EL (cell line): ENCODE data around the gene TMEM181.
"Not testable (repeated sequence)": the region's sequence is repeated elsewhere in the genome, so short reads cannot be mapped to it uniquely, and the experiment has no call there.

Experiments used
- DNase-seq: peaks from one replicate; pipeline ENCODE4 v3.0.0-alpha.2; 2016

The TMEM181 gene

DNA sequence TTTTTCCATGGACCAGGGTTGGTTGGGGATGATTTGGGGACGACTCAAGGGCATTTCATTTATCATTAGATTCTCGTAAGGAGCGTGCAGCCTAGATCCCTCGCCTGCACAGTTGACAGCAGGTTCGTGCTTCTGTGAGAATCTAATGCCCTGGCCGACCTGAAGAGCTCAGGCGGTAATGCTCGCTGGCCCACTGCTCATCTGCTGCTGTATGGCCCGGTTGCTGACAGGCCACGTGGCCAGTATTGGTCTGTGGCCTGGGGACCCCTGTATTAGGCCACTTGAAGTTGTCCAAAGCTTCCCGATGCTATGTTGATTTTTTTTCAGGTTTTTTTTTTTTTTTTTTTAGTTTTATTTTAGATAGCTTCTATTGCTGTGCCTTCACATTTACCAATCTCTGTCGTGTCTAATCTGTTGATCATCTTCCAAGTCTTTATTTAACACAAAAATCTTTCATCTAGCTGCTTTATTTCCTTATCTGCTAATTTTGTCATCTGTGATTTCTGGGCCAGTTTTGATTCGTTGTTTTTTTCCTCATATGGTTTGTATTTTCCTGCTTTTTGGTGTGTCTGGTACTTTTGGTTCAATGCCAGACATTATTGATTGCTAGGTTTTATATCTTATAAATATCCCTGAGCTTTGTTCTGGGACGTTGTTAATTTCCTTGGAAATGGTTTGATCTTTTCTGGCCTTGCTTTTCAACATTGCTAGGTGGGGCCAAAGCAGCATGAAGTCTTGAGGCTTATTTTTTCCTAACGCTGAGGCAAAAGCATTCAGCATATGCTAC, 43.6 kb downstream of the TMEM181 start:
- DNase-seq: no peak

DNA sequence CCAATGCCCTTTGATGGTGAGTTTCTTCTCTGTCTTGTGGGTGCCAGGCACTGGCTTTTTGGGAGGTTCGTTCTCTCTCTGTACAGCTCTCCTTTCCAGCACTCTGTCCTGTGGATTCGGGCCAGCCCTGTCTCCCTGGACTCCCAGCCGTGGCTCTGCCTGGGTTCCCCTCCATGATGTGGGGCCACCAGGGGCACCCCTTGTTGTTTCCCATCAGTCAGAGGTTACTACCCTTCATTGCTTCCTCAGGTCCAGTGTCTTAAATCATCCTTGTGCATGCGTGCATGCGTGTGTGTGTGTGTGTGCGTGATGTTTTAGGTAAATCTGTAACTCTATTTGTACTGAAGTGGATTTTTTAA, 44.1 kb downstream of the TMEM181 start:
- no peak for DNase-seq

DNA sequence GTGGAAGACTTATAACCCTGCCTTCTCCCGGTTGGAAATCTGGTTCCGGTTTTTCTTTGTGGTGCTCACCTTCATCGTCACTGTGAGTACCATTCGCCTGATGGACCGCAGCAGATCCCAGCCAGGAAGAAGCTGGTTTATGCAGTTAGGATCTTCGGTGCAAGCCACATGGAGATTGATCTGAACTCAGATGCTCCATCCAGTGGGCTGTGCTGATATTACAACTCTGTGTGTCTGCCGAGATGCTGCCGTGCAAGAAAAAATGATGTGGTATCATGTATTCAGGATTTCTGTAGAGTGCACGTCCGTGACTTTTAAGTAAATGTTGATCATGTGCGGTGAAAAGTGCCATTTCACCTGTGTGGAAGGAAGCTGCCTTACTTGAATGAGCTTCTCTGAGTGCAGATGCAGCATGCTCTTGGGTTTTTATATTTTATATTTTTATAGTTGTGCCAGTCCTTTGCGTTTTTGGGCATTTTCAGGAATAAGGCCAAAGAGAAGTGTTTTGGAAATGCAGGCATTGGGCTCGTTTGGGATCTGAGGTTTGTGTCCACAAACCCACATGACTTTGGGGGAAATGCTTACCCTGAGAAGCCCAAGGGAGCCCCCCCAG, 45.5 kb downstream of the TMEM181 start:
- peak; percentile 64 for DNase-seq

DNA sequence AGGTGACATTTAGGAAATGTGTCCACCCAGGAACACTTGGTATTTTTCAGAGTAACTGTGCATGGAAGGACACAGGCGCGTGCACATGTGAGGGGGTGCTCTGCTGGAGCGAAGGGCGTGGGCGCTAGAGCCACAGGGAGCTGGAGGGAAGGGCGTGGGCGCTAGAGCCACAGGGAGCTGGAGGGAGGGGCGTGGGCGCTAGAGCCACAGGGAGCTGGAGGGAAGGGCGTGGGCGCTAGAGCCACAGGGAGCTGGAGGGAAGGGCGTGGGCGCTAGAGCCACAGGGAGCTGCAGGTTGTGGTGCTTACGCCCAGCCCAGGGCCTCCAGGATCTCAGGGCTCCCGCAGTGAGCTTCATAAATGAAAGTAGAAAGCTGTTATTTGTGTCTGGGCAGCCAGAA, 46.1 kb downstream of the TMEM181 start:
- not testable (repeated sequence) for DNase-seq

DNA sequence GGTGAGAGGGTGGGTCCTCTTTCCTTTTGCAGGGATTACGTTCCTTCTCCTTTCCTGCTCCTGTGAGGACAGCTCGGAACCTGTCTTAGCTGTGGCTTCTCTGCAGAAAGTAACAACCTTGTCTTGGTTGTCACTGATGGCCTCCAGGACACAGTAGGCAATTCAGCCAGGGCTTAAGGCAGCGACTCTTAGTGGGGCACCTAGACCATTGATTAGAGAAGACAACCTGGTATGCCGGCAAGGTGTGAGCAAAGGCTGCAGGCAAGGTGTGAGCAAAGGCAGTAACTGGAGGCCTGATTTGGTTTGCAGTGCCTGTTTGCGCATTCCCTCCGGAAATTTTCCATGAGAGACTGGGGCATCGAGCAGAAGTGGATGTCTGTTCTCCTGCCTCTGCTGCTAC, 47.0 kb downstream of the TMEM181 start:
- DNase-seq: no peak

DNA sequence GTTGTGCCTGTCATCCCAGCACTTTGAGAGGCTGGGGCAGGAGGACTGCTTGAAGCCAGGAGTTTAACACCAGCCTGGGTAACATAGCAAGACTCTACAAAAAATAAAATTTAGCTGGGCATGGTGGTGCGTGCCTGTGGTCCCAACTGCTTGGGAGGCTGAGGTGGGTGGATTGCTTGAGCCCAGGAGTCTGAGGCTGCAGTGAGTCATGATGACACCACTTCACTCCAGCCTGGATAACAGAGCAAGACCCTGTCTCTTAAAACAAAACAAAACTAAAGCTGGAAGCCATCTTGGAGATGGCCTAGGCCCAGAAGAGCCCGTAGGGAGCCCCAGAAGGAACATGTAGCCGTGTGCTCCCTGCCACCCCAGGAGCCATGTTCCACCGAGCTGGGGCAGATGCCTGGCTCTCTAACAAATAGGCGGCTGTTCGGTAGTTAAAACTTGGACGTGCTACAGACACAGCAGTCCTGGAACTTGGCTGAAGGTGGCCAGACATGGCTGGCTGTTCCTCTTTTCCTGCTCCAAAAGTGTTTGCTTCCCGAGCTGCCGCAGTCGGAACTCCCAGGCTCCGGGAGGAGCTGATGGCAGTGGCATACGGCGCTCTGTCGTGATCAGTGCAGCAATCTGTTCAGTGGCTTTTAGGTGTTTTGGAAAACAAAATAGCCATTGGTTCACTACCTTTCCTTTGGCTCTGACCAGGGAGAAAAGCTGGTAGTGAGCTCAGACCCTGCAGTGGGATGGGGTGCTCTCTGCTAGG, 47.7 kb downstream of the TMEM181 start:
- peak; percentile 29 for DNase-seq

DNA sequence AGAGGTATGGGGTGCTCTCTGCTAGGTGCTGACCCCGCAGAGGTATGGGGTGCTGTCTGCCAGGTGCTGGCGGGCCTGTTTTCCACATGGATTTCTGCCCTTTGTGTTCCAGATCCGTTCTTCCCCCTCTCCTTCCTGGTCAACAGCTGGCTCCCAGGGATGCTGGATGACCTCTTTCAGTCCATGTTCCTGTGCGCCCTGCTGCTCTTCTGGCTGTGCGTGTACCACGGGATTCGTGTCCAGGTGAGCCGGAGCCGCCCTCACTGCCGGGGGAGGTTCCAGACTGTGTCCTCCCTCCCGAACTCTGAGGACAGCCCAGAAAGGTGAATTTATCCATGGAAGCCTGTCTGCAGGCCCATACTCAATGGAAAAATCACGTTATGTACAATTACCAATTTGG, 48.3 kb downstream of the TMEM181 start:
- DNase-seq: no peak

DNA sequence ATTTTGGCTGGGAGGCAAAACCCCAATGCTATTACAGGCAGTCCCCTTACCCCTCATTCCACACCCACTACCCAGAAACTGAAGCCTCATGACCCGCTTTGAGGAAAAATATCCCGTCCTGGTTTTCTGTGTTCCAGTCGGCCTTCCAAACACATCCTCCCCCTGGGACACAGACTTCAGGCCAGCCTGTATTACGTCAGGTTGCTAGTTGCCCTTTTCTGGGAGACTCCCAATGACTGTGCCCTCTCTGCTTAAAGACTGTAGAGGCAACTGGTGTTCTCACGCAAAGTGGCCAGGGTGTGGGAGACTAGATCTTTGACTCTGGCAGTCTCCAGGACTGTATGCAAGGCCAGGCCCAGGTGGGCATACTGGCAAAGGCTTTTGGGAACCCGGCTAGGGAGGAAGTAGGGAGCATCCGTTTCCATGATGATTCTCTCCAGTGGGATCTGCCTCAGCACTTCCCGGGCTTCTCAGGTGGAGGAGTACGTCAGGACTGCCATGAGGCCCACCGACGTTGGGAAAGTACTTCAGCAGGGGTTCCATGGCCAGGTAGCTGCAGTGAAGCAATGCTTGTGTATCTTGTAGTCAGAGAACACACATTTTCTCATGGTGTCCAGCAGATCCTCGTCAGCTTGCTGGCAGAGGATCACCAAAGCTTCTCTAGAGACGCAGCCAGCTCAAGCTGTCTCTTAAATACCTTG, 49.7 kb downstream of the TMEM181 start:
- DNase-seq: no peak

DNA sequence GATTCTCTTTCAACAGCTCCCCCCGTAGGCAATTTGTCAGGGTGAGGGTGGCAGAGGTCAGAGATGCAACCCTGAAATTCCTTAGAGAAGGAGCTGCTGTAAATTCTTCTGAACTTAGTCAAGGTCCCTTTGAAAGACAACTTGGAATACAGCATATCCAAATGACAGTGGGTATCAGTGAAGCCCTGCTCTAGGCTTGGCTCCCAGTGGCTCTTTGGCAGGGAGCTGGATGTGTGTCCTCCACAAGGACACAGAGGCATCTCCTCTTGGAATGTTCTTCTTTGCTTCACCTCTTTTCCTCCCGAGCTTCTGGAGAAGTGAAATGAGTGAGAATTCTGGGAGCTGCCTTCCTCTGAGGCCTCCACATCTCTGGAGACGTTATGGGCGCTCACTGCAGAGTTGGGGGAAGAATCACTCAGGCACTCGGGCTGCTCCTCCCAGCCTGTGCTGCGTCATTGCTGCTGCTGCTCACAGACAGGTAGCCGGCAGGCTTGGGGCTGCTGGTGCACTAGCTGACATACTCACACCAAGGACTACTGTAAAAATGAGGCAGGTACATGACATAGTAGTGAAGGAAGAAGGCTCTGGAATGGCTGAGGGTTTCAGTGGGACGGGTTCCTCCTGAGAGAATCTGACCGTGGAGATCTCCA, 50.6 kb downstream of the TMEM181 start:
- peak; percentile 12 for DNase-seq

DNA sequence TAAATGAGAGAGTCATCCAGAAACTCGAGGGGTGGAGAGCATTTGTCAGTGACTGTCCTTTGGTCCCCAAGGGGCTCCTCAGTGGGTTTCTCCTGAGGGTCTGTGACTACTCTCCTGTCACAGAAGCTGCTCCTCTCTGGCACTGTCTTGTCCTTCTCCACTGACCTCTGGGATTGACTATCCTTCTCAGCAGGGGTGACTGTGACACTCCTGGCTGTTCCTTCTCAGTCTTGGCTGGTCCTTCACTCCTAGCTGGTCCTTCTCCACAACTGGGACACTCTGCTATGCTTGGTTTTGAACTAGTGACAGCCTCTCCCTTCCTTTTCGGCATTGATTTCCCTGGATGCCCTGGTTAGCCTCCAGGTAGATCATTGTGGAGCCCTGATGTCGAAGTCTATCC, 51.1 kb downstream of the TMEM181 start:
- DNase-seq: no peak

DNA sequence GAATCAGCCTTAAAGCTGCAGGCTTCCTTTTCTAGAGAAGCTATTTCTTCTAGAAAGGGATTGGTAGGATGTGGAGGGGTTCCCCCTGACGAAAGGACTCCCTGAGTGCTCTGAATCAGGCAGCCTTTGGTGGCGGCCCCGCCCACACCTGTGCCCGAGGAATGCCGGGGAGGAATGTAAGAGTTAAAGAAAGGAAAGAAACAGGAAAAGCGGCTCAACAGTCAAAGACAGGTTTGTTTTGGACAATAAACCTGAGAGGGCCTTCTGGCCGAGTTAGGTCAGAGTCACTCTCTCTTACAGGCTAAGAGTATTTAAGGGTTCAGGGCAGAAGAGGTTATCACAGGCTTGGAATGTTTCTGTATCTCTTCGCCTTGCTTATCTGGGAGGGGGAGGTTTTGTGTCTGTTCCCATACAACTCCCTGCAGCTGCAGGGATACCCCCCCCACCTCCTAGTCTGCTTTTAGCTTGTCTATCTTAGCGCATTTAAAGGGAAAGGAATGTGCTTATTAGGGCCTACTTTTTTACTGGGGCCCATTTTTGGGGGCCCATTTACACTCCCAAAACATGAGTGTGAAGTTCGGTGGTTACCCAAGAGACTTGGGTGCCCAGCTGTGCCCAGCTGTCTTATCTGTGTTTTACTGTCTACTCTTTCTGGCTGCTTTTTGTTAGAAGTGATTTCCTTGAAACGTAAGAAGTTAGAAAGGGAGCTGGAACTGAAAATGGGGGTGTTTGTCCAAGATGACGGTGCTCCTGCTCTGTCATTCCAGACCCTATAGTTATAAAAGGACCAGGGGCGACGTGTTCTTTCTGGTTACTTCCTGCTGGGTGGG, 51.9 kb downstream of the TMEM181 start:
- DNase-seq: no peak

DNA sequence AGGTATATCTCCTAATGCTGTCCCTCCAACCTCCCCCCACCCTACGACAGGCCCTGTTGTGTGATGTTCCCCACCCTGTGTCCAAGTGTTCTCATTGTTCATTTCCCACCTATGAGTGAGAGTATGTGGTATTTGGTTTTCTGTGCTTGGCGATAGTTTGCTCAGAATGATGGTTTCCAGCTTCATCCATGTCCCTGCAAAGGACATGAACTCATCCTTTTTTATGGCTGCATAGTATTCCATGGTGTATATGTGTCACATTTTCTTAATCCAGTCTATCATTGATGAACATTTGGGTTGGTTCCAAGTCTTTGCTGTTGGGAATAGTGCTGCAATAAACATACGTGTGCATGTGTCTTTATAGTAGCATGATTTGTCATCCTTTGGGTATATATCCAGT, 54.7 kb downstream of the TMEM181 start:
- not testable (repeated sequence) for DNase-seq

DNA sequence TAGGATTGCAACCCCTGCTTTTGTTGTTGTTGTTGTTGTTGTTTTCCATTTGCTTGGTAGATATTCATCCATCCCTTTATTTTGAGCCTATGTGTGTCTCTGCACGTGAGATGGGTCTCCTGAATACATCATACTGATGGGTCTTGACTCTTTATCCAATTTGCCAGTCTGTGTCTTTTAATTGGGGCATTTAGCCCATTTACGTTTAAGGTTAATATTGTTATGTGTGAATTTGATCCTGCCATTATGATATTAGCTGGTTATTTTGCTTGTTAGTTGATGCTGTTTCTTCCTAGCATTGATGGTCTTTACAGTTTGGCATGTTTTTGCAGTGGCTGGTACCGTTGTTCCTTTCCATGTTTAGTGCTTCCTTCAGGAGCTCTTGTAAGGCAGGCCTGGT, 58.4 kb downstream of the TMEM181 start:
- not testable (repeated sequence) for DNase-seq

DNA sequence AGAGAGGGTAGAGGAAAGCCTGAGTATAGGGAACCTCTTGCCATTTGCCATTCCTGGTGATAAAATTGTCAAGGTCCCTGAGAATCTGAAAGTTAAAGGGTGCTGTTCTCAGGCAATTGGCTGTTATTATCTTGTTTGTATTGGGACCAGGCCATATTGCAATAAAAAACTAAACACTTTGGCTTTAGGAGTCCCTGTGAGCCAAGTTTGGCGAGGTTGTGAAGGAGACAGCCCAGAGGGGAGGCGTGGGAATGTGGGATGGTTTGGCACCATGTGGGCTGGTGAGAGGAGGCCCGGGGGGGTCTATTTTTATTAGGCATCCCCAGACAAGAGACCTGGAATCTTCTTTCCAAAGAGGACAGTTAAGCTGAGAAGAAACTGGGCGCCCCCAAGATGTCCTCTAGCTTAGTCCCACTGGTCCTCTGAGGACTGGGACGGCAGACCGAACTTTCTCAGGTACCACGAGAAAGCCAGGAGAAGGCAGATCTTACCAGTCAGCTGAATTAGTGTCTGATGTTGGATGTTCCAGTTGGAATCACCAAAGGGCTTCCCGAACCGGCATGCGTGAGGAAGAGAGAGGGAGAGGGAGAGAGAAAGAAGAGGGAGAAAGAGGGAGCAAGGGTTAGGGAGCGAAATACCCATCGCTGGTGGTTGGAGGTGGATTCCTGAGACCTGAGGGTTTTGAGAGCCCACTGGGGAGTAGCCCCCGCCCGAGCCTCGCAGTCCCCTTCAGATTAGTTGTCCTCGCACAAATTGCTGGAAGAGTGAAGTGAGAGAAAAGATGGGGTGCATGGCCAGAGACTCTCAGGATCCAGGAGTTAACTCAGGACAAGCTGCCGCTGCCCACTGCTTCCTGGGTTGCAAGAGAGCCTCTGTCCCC, 60.3 kb downstream of the TMEM181 start:
- no peak for DNase-seq

DNA sequence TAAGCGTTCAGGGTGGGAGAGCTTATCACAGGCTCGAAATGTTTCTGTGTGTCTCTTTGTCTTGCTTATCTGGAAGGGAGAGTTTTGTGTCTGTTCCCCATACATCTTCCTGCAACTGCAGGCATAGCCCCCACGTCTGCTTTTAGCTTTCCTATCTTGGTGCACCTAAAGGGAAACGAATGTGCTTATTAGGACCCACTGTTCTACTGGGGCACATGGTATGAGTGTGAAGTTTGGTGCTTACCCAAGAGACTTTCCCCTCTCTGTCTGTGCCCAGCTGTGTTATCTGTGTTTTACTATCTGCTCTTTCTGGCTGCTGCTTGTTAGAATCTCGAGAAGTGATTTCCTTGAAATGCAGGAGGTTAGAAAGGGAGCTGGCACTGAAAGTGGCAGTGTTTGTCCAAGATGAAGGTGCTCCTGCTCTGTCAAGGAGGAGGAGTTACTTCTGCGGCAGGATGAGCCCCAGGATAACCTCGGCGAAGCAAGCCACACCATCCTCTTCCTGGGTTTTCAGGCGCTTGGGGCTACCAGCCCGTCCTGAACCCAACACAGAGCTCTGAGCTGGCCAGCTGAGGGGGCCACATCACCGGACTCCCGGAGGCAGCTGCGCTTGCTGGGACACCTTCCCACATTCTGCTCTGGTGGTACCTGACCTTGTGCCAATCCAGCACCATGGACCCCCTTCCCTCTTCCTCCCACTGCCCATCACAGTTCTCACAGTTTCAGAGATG, 61.2 kb downstream of the TMEM181 start:
- DNase-seq: no peak

DNA sequence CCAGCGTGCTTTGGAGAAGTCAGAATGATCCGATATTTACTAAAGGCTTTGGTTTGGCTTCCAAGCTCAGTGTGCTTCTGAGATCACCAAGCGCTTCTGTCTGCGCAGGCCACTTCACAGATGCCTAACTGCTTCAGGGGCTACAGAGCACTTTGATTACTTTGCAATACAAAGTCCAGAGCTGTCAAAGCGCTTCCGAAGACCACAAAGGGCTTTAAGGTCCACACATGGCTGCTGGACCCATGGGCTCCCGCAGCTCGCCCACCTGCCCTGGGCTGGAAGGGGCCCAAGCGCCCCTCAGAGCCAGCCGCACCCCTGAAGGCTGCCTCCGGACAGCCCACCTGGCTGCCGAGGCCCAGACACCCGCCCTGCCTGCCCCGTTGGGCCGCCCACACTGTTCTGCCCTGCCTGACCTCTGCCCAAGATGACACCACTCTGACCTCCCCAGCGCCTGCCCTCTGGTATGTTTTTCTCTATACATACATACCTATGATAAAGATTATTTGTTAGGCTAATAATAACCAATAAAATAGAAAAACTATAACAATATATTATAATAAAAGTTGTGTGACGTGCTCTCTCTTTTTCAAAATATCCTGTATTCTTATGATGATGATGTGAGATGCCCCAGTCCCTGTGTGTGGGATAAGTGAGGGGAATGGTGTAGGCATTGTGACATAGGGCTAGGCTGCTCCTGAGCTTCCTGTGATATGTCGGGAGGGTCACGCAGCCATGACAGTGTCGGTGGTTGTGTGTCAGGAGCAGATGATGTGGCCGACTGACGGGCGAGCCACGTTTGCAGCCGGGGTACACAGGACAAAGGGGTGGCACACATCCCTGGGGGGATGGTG, 62.0 kb downstream of the TMEM181 start:
- no peak for DNase-seq

DNA sequence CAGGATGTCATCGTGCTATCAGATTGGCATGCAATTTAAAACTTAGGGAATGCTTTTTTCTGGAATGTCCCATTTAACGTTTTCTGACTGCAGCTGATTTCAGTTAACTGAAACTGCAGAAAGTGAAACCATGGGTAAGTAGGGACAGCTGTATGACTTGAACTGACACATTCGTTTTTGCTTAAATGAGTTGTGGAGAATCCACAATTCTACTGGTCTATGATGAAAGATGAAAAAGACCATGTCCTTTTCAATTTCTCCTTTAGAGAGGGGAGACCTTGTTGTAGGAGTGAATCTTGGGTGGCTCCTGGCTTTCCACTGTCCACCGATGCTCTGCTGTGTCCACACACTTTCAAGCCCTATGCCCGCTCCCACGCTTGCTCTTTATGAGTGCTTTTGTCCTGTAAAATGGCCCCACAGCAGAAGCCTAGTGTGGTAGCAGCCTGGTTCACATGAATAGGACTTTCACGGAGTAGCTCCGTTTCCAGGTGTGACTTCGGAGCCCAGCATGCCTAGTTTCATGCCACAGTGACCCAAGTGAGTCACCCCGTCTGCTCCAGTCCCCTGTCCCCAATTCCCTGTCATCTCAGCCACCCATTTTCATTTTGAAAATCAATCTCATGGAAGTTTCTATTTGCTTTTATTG, 62.8 kb downstream of the TMEM181 start:
- no peak for DNase-seq
